HCT116 (cell line): ENCODE results near the gene RPL6. TPM values are rescaled to one million over a fixed set of nuclear protein-coding genes. Genes with fewer than 3 reads are reported as not detected.

Experiments used
- ATAC-seq: fragments of 200-7000 bp; cut with Tn5 transposase; 2 replicates; pipeline ENCODE4 v1.9.1; 2020; ENCODE audit warnings: mild to moderate bottlenecking, moderate library complexity
- BruUV-seq: library from RNA; stranded (reverse); fragments of 400-500 nt; replicated peaks from 2 replicates; lab custom pipeline; 2021; lab: Mats Ljungman, UMichigan
- CTCF ChIA-PET: fragments of 300-600 bp; sonication (Branson Sonifier 250); formaldehyde crosslinking; loops from one replicate; lab custom pipeline; 2021; ENCODE audit warnings: antibody characterized with exemption; lab: Charles Lee
- POLR2A ChIA-PET: fragments of 300-600, 350-600 bp; sonication (Branson Sonifier 250); formaldehyde crosslinking; loops from one replicate; lab custom pipeline; 2021; ENCODE audit warnings: antibody characterized with exemption; lab: Charles Lee
- RAD21 ChIA-PET, 2 experiments: fragments of 300-600 bp; sonication (Branson Sonifier 250); formaldehyde crosslinking; loops; one replicate each; lab custom pipeline; 2023; ENCODE audit warnings: low total read pairs in 2 of 2; ENCODE audit not compliant: uncharacterized antibody in 2 of 2, unreplicated experiment in 2 of 2, low non-redundant PET in 1 of 2; lab: Charles Lee
- DNase-seq: peaks from one replicate; pipeline ENCODE4 v3.0.0-alpha.2; 2010; ENCODE audit warnings: low read depth, low spot score
- H2AFZ ChIP-seq: fragments of 200-600 bp; shearing (Covaris generic), sonication (generic); 2 replicates; pipeline ENCODE4 v1.6.1; 2017; ENCODE audit warnings: low read depth, mixed run types, mixed read lengths, antibody characterized with exemption, low read length; ENCODE audit not compliant: poor library complexity, severe bottlenecking
- H3K27ac ChIP-seq: 2 replicates; pipeline ENCODE4 v1.5.1; 2012; ENCODE audit warnings: low read depth, low read length
- H3K27me3 ChIP-seq: fragments of 200-600 bp; sonication (generic); 2 replicates; pipeline ENCODE4 v1.6.1; 2016; ENCODE audit warnings: mixed run types, low read length, mixed read lengths; ENCODE audit not compliant: insufficient read depth
- H3K36me3 ChIP-seq, 2 experiments: fragments of 200-500 bp in 1 of 2; fragments of 200-600 bp in 1 of 2; sonication (Bioruptor generic) in 1 of 2; sonication (generic) in 1 of 2; 2 replicates each; pipeline versions ENCODE4 v1.5.1 to v1.6.1; 2014 to 2016; ENCODE audit warnings: low read length in 2 of 2, inconsistent platforms in 1 of 2, mixed read lengths in 1 of 2, mixed run types in 1 of 2; ENCODE audit not compliant: insufficient read depth in 2 of 2, control insufficient read depth in 1 of 2
- H3K4me1 ChIP-seq, 2 experiments: fragments of 200-600 bp in 1 of 2; sonication (generic) in 1 of 2; 2 replicates each; pipeline versions ENCODE4 v1.5.1 to v1.6.1; 2012 to 2017; ENCODE audit warnings: low read length in 2 of 2, inconsistent platforms in 1 of 2, mild to moderate bottlenecking in 1 of 2, mixed read lengths in 1 of 2, mixed run types in 1 of 2, moderate library complexity in 1 of 2; ENCODE audit not compliant: insufficient read depth in 2 of 2, control insufficient read depth in 1 of 2
- H3K4me2 ChIP-seq: fragments of 200-600 bp; sonication (generic); 2 replicates; pipeline ENCODE4 v1.6.1; 2017; ENCODE audit warnings: mixed run types, low read length, mixed read lengths
- H3K4me3 ChIP-seq, 2 experiments: fragments of 200-600 bp in 1 of 2; sonication (generic) in 1 of 2; replicated peaks in 1 of 2; 2 replicates each; pipeline ENCODE4 v1.5.1; 2011 to 2016; ENCODE audit warnings: low read length in 2 of 2, control low read depth in 1 of 2, low read depth in 1 of 2, mild to moderate bottlenecking in 1 of 2, mixed read lengths in 1 of 2, mixed run types in 1 of 2
- H3K79me2 ChIP-seq: fragments of 200-600 bp; sonication (generic); 2 replicates; pipeline ENCODE4 v1.6.1; 2017; ENCODE audit warnings: mild to moderate bottlenecking, mixed run types, low read length, moderate library complexity, mixed read lengths; ENCODE audit not compliant: insufficient read depth
- H3K9ac ChIP-seq: fragments of 200-600 bp; sonication (generic); 2 replicates; pipeline ENCODE4 v1.6.1; 2016; ENCODE audit warnings: low read length, mixed read lengths
- H3K9me2 ChIP-seq: fragments of 200-600 bp; sonication (generic), shearing (Covaris generic); 2 replicates; pipeline ENCODE4 v1.6.1; 2017; ENCODE audit warnings: mixed run types, mild to moderate bottlenecking, moderate library complexity; ENCODE audit not compliant: insufficient read depth
- H3K9me3 ChIP-seq, 2 experiments: fragments of 200-500 bp in 1 of 2; fragments of 200-600 bp in 1 of 2; sonication (Bioruptor generic) in 1 of 2; sonication (generic) in 1 of 2; 2 replicates each; pipeline ENCODE4 v1.6.1; 2014 to 2017; ENCODE audit warnings: low read length in 2 of 2, mixed read lengths in 2 of 2, inconsistent platforms in 1 of 2, low read depth in 1 of 2, mild to moderate bottlenecking in 1 of 2, mixed run types in 1 of 2, moderate library complexity in 1 of 2; ENCODE audit not compliant: control insufficient read depth in 1 of 2, insufficient read depth in 1 of 2
- H4K20me1 ChIP-seq: fragments of 200-600 bp; sonication (generic), shearing (Covaris generic); 2 replicates; pipeline ENCODE4 v1.6.1; 2017; ENCODE audit warnings: mixed run types, mild to moderate bottlenecking, moderate library complexity; ENCODE audit not compliant: insufficient read depth
- CBX3 ChIP-seq: IDR thresholded peaks from 2 replicates; pipeline ENCODE4 v1.6.1; 2012; ENCODE audit warnings: low read depth
- CEBPB ChIP-seq: IDR thresholded peaks from 2 replicates; pipeline ENCODE4 v1.6.1; 2012; ENCODE audit warnings: low read depth
- ELF1 ChIP-seq: IDR thresholded peaks from 2 replicates; pipeline ENCODE4 v1.6.1; 2012; ENCODE audit warnings: low read depth, borderline replicate concordance
- EZH2 ChIP-seq: fragments of 200-600 bp; sonication (generic); IDR thresholded peaks from 2 replicates; pipeline ENCODE4 v1.6.1; 2017; ENCODE audit warnings: antibody characterized with exemption, mixed run types
- EZH2phosphoT487 ChIP-seq: fragments of 200-600 bp; IDR thresholded peaks from 2 replicates; pipeline ENCODE4 v1.6.1; 2018; ENCODE audit warnings: antibody characterized with exemption, borderline replicate concordance
- JUND ChIP-seq: IDR thresholded peaks from 2 replicates; pipeline ENCODE4 v1.6.1; 2012
- POLR2A ChIP-seq: IDR thresholded peaks from 2 replicates; pipeline ENCODE4 v1.7.0; 2011; ENCODE audit warnings: borderline replicate concordance; ENCODE audit not compliant: insufficient read depth, insufficient read length; ENCODE audit errors: extremely low read depth
- POLR2AphosphoS5 ChIP-seq: IDR thresholded peaks from 2 replicates; pipeline ENCODE4 v1.6.1; 2011; ENCODE audit warnings: mild to moderate bottlenecking, low read depth, low read length, moderate library complexity
- RAD21 ChIP-seq: IDR thresholded peaks from 2 replicates; pipeline ENCODE4 v1.6.1; 2012; ENCODE audit warnings: low read depth, mild to moderate bottlenecking
- SIN3A ChIP-seq: IDR thresholded peaks from 2 replicates; pipeline ENCODE4 v1.6.1; 2012; ENCODE audit warnings: low read depth
- SP1 ChIP-seq: IDR thresholded peaks from 2 replicates; pipeline ENCODE4 v1.6.1; 2012; ENCODE audit warnings: low read depth
- SRF ChIP-seq: IDR thresholded peaks from 2 replicates; pipeline ENCODE4 v1.6.1; 2012; ENCODE audit warnings: low read depth
- ZFX ChIP-seq: fragments of 450-650 bp; IDR thresholded peaks from 2 replicates; pipeline ENCODE4 v1.6.1; 2017
- ZNF274 ChIP-seq: fragments of 200-500 bp; sonication (Bioruptor generic); IDR thresholded peaks from 2 replicates; pipeline ENCODE4 v1.6.1; 2014; ENCODE audit warnings: mild to moderate bottlenecking, low read depth, low read length, inconsistent platforms
- intact Hi-C: fragments of 100-400 bp; cut with micrococcal nuclease; formaldehyde crosslinking; loops from 2 replicates; pipeline ENCODE4 v1.10.0; 2022
- total RNA-seq: library from RNA; stranded (reverse); gene quantifications from one replicate; pipeline ENCODE4 v1.2.1, GENCODE V29; 2021; ENCODE audit not compliant: unreplicated experiment
- TF ChIP-seq, protein P1 (sequence below): IDR thresholded peaks from 2 replicates; pipeline ENCODE4 v1.6.1; 2012; ENCODE audit warnings: low read depth
- TF ChIP-seq, protein P2 (sequence below): IDR thresholded peaks from 2 replicates; pipeline ENCODE4 v1.6.1; 2012
- TF ChIP-seq, protein P3 (sequence below): IDR thresholded peaks from 2 replicates; pipeline ENCODE4 v1.6.1; 2012
- TF ChIP-seq, protein P4 (sequence below): IDR thresholded peaks from 2 replicates; pipeline ENCODE4 v1.6.1; 2011; ENCODE audit warnings: mild to moderate bottlenecking, low read length, moderate library complexity; ENCODE audit not compliant: insufficient replicate concordance; ENCODE audit errors: extremely low read depth

RPL6 gene
- total RNA-seq, 1 experiment from 2014 or later: 1,845 TPM

DNA sequence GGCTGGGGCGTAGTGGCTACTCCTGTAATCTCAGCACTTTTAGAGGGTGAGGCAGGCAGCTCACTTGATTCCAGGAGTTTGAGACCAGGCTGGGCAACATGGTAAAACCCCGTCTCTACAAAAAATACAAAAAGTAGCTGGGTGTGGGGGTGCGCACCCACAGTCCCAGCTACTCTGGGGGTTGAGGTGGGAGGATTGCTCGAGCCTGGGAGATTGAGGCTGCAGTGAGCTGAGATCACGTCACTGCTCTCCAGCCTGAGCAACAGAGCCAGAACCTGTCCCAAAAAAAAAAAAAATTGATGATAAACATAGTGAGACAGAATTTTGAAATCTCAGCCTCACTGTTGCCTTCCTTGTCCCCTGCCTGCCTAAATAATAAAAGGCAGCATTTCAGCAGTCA, 49.3 kb upstream of the RPL6 start (continued):
- TF ChIP-seq, protein P1, sequence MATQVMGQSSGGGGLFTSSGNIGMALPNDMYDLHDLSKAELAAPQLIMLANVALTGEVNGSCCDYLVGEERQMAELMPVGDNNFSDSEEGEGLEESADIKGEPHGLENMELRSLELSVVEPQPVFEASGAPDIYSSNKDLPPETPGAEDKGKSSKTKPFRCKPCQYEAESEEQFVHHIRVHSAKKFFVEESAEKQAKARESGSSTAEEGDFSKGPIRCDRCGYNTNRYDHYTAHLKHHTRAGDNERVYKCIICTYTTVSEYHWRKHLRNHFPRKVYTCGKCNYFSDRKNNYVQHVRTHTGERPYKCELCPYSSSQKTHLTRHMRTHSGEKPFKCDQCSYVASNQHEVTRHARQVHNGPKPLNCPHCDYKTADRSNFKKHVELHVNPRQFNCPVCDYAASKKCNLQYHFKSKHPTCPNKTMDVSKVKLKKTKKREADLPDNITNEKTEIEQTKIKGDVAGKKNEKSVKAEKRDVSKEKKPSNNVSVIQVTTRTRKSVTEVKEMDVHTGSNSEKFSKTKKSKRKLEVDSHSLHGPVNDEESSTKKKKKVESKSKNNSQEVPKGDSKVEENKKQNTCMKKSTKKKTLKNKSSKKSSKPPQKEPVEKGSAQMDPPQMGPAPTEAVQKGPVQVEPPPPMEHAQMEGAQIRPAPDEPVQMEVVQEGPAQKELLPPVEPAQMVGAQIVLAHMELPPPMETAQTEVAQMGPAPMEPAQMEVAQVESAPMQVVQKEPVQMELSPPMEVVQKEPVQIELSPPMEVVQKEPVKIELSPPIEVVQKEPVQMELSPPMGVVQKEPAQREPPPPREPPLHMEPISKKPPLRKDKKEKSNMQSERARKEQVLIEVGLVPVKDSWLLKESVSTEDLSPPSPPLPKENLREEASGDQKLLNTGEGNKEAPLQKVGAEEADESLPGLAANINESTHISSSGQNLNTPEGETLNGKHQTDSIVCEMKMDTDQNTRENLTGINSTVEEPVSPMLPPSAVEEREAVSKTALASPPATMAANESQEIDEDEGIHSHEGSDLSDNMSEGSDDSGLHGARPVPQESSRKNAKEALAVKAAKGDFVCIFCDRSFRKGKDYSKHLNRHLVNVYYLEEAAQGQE: no peak
- TF ChIP-seq SIN3A: no peak
- TF ChIP-seq, protein P2, sequence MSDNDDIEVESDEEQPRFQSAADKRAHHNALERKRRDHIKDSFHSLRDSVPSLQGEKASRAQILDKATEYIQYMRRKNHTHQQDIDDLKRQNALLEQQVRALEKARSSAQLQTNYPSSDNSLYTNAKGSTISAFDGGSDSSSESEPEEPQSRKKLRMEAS: no peak
- TF ChIP-seq, protein P3, sequence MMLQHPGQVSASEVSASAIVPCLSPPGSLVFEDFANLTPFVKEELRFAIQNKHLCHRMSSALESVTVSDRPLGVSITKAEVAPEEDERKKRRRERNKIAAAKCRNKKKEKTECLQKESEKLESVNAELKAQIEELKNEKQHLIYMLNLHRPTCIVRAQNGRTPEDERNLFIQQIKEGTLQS: no peak
- no peak for TF ChIP-seq CBX3
- no peak for TF ChIP-seq ZNF274

DNA sequence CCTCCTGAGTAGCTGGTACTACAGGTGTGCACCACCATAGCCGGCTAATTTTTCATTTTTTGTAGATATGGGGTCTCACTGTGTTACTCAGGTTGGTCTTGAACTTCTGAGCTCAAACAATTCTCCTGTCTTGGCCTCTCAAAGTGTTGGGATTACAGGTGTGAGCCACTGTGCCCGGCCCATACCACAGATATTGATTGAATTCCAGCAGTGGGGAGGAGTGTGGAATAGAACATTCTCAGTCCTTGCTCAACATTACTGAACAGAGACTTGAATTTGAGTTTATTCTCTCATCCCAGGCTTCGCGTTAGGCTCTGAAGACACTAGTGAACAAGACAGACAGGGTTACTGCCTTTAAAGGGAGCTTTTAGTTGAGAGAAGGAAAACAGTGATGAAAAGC, 48.9 kb upstream of the RPL6 start:
- peaks cover 23 to 31% of the 10 kb centered on the region in 2 experiments for H3K36me3 ChIP-seq
- no peaks in the 10 kb centered on the region for H3K9me2 ChIP-seq
- intact Hi-C loops: no loop called here
- H2AFZ ChIP-seq: no peak overlapping the region
- peaks cover 10% of the 10 kb centered on the region for H3K79me2 ChIP-seq
- no peaks in the 10 kb centered on the region for H3K9me3 ChIP-seq
- H3K4me3 ChIP-seq: no peak overlapping the region
- no peak for ATAC-seq
- BruUV-seq: no TSS peak
- H3K4me1 ChIP-seq: no peaks in the 10 kb centered on the region
- CTCF ChIA-PET: no interaction called here
- H3K27me3 ChIP-seq: no peaks in the 10 kb centered on the region
- H3K9ac ChIP-seq: no peak overlapping the region
- no peak overlapping the region for H3K27ac ChIP-seq
- RAD21 ChIA-PET: no interaction called here
- POLR2A ChIA-PET: no interaction called here
- DNase-seq: no peak
- 0 out of 2 replicates have a peak, but pooled peaks cover 3% of the 10 kb centered on the region for H4K20me1 ChIP-seq
- H3K4me2 ChIP-seq: no peak overlapping the region
- TF ChIP-seq, protein P1: no peak
- TF ChIP-seq EZH2 (no peak), EZH2phosphoT487 (no peak), SP1 (no peak), POLR2AphosphoS5 (no peak), POLR2A (no peak), ZFX (no peak), SRF (no peak), RAD21 (no peak), JUND (no peak), ELF1 (no peak), CEBPB (no peak)
- TF ChIP-seq, protein P4, sequence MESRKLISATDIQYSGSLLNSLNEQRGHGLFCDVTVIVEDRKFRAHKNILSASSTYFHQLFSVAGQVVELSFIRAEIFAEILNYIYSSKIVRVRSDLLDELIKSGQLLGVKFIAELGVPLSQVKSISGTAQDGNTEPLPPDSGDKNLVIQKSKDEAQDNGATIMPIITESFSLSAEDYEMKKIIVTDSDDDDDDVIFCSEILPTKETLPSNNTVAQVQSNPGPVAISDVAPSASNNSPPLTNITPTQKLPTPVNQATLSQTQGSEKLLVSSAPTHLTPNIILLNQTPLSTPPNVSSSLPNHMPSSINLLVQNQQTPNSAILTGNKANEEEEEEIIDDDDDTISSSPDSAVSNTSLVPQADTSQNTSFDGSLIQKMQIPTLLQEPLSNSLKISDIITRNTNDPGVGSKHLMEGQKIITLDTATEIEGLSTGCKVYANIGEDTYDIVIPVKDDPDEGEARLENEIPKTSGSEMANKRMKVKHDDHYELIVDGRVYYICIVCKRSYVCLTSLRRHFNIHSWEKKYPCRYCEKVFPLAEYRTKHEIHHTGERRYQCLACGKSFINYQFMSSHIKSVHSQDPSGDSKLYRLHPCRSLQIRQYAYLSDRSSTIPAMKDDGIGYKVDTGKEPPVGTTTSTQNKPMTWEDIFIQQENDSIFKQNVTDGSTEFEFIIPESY: no peak
- TF ChIP-seq, protein P2: no peak
